ENCODE measurements around the gene CFAP20.

CFAP20 gene

DNA sequence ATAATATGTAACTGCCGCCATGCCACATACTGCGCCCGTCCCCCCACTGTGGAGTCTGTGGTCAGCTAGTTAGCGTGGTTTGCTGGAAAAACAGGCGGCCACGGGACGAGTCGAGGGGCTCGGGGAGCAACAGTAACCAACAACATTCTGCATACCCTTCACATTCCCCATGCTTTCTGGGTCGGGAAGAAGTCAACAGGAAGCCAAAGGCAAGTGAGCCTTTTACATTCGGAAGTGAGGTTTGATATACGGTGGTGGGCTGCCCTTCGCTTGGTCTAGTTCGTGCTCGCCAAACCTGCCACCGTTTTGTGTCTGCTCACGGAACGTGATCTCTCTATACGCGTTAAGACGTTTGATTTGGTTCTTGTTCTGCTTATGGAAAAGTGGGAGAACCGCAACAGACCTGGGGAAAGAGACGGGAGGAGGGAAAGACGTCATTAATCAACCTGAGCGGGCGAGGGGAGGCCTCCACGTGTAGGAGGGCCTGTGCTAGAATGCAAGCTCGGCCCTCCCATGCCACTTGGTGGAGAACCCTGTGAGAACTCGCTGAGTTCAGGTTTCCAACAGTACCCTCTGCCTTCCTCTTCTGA, 28.9 kb upstream of the CFAP20 start:
- DNase-seq (ENCODE audit: low read depth in 1 of 2, low spot score in 1 of 2): no peak
- Histone ChIP-seq H3K27me3 (ENCODE audit: insufficient read depth, poor library complexity, severe bottlenecking) (no peaks in the 10 kb centered on the region), H3K4me3 (replicated peaks; ENCODE audit: insufficient read depth, low read length) (no peak overlapping the region), H3K27ac (replicated peaks) (no peak overlapping the region)
- TF ChIP-seq, protein P1, sequence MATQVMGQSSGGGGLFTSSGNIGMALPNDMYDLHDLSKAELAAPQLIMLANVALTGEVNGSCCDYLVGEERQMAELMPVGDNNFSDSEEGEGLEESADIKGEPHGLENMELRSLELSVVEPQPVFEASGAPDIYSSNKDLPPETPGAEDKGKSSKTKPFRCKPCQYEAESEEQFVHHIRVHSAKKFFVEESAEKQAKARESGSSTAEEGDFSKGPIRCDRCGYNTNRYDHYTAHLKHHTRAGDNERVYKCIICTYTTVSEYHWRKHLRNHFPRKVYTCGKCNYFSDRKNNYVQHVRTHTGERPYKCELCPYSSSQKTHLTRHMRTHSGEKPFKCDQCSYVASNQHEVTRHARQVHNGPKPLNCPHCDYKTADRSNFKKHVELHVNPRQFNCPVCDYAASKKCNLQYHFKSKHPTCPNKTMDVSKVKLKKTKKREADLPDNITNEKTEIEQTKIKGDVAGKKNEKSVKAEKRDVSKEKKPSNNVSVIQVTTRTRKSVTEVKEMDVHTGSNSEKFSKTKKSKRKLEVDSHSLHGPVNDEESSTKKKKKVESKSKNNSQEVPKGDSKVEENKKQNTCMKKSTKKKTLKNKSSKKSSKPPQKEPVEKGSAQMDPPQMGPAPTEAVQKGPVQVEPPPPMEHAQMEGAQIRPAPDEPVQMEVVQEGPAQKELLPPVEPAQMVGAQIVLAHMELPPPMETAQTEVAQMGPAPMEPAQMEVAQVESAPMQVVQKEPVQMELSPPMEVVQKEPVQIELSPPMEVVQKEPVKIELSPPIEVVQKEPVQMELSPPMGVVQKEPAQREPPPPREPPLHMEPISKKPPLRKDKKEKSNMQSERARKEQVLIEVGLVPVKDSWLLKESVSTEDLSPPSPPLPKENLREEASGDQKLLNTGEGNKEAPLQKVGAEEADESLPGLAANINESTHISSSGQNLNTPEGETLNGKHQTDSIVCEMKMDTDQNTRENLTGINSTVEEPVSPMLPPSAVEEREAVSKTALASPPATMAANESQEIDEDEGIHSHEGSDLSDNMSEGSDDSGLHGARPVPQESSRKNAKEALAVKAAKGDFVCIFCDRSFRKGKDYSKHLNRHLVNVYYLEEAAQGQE (IDR thresholded peaks at IDR 0.05; ENCODE audit: insufficient replicate concordance, low read depth): no peak
- no peak for TF ChIP-seq POLR2AphosphoS5 (IDR thresholded peaks at IDR 0.05; ENCODE audit: low read depth)
- no peak for TF ChIP-seq GABPA (IDR thresholded peaks at IDR 0.05; ENCODE audit: low read depth)
- TF ChIP-seq, protein P2, sequence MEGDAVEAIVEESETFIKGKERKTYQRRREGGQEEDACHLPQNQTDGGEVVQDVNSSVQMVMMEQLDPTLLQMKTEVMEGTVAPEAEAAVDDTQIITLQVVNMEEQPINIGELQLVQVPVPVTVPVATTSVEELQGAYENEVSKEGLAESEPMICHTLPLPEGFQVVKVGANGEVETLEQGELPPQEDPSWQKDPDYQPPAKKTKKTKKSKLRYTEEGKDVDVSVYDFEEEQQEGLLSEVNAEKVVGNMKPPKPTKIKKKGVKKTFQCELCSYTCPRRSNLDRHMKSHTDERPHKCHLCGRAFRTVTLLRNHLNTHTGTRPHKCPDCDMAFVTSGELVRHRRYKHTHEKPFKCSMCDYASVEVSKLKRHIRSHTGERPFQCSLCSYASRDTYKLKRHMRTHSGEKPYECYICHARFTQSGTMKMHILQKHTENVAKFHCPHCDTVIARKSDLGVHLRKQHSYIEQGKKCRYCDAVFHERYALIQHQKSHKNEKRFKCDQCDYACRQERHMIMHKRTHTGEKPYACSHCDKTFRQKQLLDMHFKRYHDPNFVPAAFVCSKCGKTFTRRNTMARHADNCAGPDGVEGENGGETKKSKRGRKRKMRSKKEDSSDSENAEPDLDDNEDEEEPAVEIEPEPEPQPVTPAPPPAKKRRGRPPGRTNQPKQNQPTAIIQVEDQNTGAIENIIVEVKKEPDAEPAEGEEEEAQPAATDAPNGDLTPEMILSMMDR (IDR thresholded peaks at IDR 0.05; ENCODE audit: insufficient read depth, low read length): no peak
- no peak for TF ChIP-seq SPI1 (IDR thresholded peaks at IDR 0.05; ENCODE audit: borderline replicate concordance, low read depth)

DNA sequence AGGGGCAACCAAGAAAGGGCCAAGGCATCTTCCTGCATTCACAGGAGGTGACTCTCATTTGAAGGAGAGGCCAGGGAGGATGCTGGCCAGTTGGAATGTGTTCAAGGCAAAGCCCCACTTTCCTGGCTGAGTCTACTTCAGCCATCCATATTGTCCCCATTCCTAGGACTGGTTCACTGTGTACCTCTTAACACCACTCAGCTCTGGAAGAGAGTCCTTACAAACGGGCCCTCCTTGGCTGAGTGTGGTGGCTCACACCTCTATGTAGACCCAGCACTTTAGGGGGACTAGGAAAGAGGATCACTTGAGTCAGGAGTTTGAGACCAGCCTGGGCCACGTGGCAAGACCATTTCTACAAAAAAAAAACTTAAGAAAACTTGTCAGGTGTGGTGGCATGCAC, 28.1 kb upstream of the CFAP20 start:
- no peak overlapping the region for H3K4me3 ChIP-seq (replicated peaks; ENCODE audit: insufficient read depth, low read length)
- no peak overlapping the region for H3K27ac ChIP-seq (replicated peaks)
- TF ChIP-seq POLR2AphosphoS5 (IDR thresholded peaks at IDR 0.05; ENCODE audit: low read depth) (no peak), GABPA (IDR thresholded peaks at IDR 0.05; ENCODE audit: low read depth) (no peak), SPI1 (IDR thresholded peaks at IDR 0.05; ENCODE audit: borderline replicate concordance, low read depth) (no peak)
- TF ChIP-seq, protein P2 (IDR thresholded peaks at IDR 0.05; ENCODE audit: insufficient read depth, low read length): no peak
- TF ChIP-seq, protein P1 (IDR thresholded peaks at IDR 0.05; ENCODE audit: insufficient replicate concordance, low read depth): no peak
- DNase-seq (ENCODE audit: low read depth in 1 of 2, low spot score in 1 of 2): no peak
- H3K27me3 ChIP-seq (ENCODE audit: insufficient read depth, poor library complexity, severe bottlenecking): no peaks in the 10 kb centered on the region

DNA sequence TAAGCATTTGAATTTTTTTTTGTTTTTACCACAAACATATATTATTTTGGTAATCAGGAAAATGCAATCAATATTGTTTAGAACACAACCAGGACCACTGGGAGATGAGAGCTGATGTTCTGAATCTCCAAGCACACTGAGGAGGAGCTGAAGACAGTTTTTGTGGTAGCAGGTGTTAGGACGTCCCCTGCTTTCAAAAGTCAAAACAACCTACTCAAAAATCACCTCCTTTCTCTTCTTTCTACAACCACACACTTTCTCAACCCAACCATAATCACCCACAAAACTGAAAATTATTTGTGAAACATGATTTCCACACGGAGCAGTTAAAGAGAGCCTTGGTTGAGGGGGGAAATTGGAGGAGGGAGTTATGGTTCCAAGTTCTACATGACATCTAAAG, 26.7 kb upstream of the CFAP20 start:
- H3K27ac ChIP-seq (replicated peaks): no peak overlapping the region
- H3K4me3 ChIP-seq (replicated peaks; ENCODE audit: insufficient read depth, low read length): no peak overlapping the region
- DNase-seq (ENCODE audit: low read depth in 1 of 2, low spot score in 1 of 2): no peak
- TF ChIP-seq, protein P1 (IDR thresholded peaks at IDR 0.05; ENCODE audit: insufficient replicate concordance, low read depth): no peak
- TF ChIP-seq POLR2AphosphoS5 (IDR thresholded peaks at IDR 0.05; ENCODE audit: low read depth): no peak
- no peak for TF ChIP-seq GABPA (IDR thresholded peaks at IDR 0.05; ENCODE audit: low read depth)
- TF ChIP-seq, protein P2 (IDR thresholded peaks at IDR 0.05; ENCODE audit: insufficient read depth, low read length): no peak
- TF ChIP-seq SPI1 (IDR thresholded peaks at IDR 0.05; ENCODE audit: borderline replicate concordance, low read depth): no peak
- no peaks in the 10 kb centered on the region for H3K27me3 ChIP-seq (ENCODE audit: insufficient read depth, poor library complexity, severe bottlenecking)
